BLaER1 (cell line): ENCODE measurements around the gene SLC10A6.
A peak's percentile ranks its signal among the peaks of the same experiment; 100 is the strongest.
"Not testable (repeated sequence)": the region's sequence is repeated elsewhere in the genome, so short reads cannot be mapped to it uniquely, and the experiment has no call there.

Experiments
- H3K27ac ChIP-seq: shearing (Covaris generic); formaldehyde crosslinking; 2 replicates; pipeline ENCODE4 v1.8.1; 2022
- H3K27me3 ChIP-seq: shearing (Covaris generic); formaldehyde crosslinking; 2 replicates; pipeline ENCODE4 v1.8.1; 2022
- H3K36me3 ChIP-seq: shearing (Covaris generic); formaldehyde crosslinking; 2 replicates; pipeline ENCODE4 v1.8.1; 2022
- H3K4me1 ChIP-seq: shearing (Covaris generic); formaldehyde crosslinking; 2 replicates; pipeline ENCODE4 v1.8.1; 2022
- H3K4me2 ChIP-seq: shearing (Covaris generic); formaldehyde crosslinking; 2 replicates; pipeline ENCODE4 v1.8.1; 2022
- H3K4me3 ChIP-seq: shearing (Covaris generic); formaldehyde crosslinking; 2 replicates; pipeline ENCODE4 v1.8.1; 2022
- H3K9ac ChIP-seq: shearing (Covaris generic); formaldehyde crosslinking; 2 replicates; pipeline ENCODE4 v1.8.1; 2022
- H3K9me3 ChIP-seq: shearing (Covaris generic); formaldehyde crosslinking; 2 replicates; pipeline ENCODE4 v1.8.1; 2022
- H4K20me1 ChIP-seq: shearing (Covaris generic); formaldehyde crosslinking; 2 replicates; pipeline ENCODE4 v1.8.1; 2022
- Cebpa-rat ChIP-seq: shearing (Covaris generic); IDR thresholded peaks from 2 replicates; pipeline ENCODE4 v1.8.1; 2022

Gene SLC10A6

GRCh38 chr4:86879641-86880040, 30.5 kb upstream of the SLC10A6 start:
- Histone ChIP-seq H3K27me3 (no peaks in the 10 kb centered on the region), H3K4me2 (no peak overlapping the region), H3K4me3 (no peak overlapping the region), H3K9ac (no peak overlapping the region), H3K4me1 (no peaks in the 10 kb centered on the region), H3K36me3 (no peaks in the 10 kb centered on the region), H3K9me3 (peaks cover 29% of the 10 kb centered on the region), H3K27ac (no peak overlapping the region), H4K20me1 (no peaks in the 10 kb centered on the region)
- no peak for TF ChIP-seq Cebpa-rat

GRCh38 chr4:86878640-86879039, 29.5 kb upstream of the SLC10A6 start:
- Histone ChIP-seq H3K36me3 (no peaks in the 10 kb centered on the region), H3K27ac (no peak overlapping the region), H4K20me1 (no peaks in the 10 kb centered on the region), H3K4me2 (no peak overlapping the region), H3K4me3 (no peak overlapping the region), H3K4me1 (no peaks in the 10 kb centered on the region), H3K9me3 (peaks cover 29% of the 10 kb centered on the region), H3K27me3 (no peaks in the 10 kb centered on the region), H3K9ac (no peak overlapping the region)
- TF ChIP-seq Cebpa-rat, result no peak

GRCh38 chr4:86876894-86877685, 27.9 kb upstream of the SLC10A6 start:
- Histone ChIP-seq H3K27me3 (no peaks in the 10 kb centered on the region), H3K9me3 (peaks cover 29% of the 10 kb centered on the region), H4K20me1 (no peaks in the 10 kb centered on the region), H3K36me3 (no peaks in the 10 kb centered on the region), H3K4me3 (no peak overlapping the region), H3K4me1 (no peaks in the 10 kb centered on the region), H3K9ac (no peak overlapping the region), H3K4me2 (no peak overlapping the region), H3K27ac (no peak overlapping the region)
- TF ChIP-seq Cebpa-rat, result no peak

GRCh38 chr4:86875436-86875835, 26.3 kb upstream of the SLC10A6 start:
- H3K4me2 ChIP-seq, H3K4me3 ChIP-seq, H3K27ac ChIP-seq, H4K20me1 ChIP-seq, H3K9ac ChIP-seq, H3K27me3 ChIP-seq, H3K36me3 ChIP-seq: not testable (repeated sequence)
- H3K4me1 ChIP-seq, result peaks cover 16% of the 10 kb centered on the region
- H3K9me3 ChIP-seq, result peaks cover 24% of the 10 kb centered on the region

GRCh38 chr4:86872135-86872534, 23.0 kb upstream of the SLC10A6 start:
- Histone ChIP-seq H3K36me3 (no peaks in the 10 kb centered on the region), H3K9me3 (no peaks in the 10 kb centered on the region), H3K27me3 (no peaks in the 10 kb centered on the region), H3K27ac (no peak overlapping the region), H3K4me2 (no peak overlapping the region), H3K4me1 (peaks cover 28% of the 10 kb centered on the region), H3K9ac (no peak overlapping the region), H3K4me3 (no peak overlapping the region), H4K20me1 (no peaks in the 10 kb centered on the region)
- TF ChIP-seq Cebpa-rat, result no peak

- H3K27ac ChIP-seq, result no peak overlapping the region
- no peaks in the 10 kb centered on the region for H3K27me3 ChIP-seq
- no peak overlapping the region; the same call in 1 of the 2 replicates for H3K9ac ChIP-seq
- peak overlapping the region; percentile 74 for H3K4me2 ChIP-seq
- no peak for TF ChIP-seq Cebpa-rat
- H4K20me1 ChIP-seq, result no peaks in the 10 kb centered on the region
- H3K4me1 ChIP-seq, result peaks cover 28% of the 10 kb centered on the region
- no peak overlapping the region for H3K4me3 ChIP-seq
- no peaks in the 10 kb centered on the region for H3K9me3 ChIP-seq
- H3K36me3 ChIP-seq, result no peaks in the 10 kb centered on the region
Measured at GRCh38 chr4:86870442-86871069, 21.4 kb upstream of the SLC10A6 start.

GRCh38 chr4:86857341-86858052, 8.3 kb upstream of the SLC10A6 start:
- Histone ChIP-seq H3K4me1 (0 out of 2 replicates have a peak, but pooled peaks cover 6% of the 10 kb centered on the region), H3K9me3 (no peaks in the 10 kb centered on the region), H3K27me3 (no peaks in the 10 kb centered on the region), H3K4me3 (no peak overlapping the region), H4K20me1 (no peaks in the 10 kb centered on the region), H3K36me3 (no peaks in the 10 kb centered on the region), H3K4me2 (no peak overlapping the region), H3K27ac (no peak overlapping the region), H3K9ac (no peak overlapping the region)
- no peak for TF ChIP-seq Cebpa-rat

- Histone ChIP-seq H3K9ac (no peak overlapping the region), H3K4me3 (no peak overlapping the region), H3K4me1 (0 out of 2 replicates have a peak, but pooled peaks cover 6% of the 10 kb centered on the region), H3K27ac (no peak overlapping the region), H3K9me3 (no peaks in the 10 kb centered on the region), H4K20me1 (no peaks in the 10 kb centered on the region), H3K4me2 (no peak overlapping the region), H3K27me3 (no peaks in the 10 kb centered on the region), H3K36me3 (no peaks in the 10 kb centered on the region)
- no peak for TF ChIP-seq Cebpa-rat
Measured at GRCh38 chr4:86856896-86857295, 7.7 kb upstream of the SLC10A6 start.

GRCh38 chr4:86855572-86855971, 6.4 kb upstream of the SLC10A6 start:
- H3K9ac ChIP-seq, result no peak overlapping the region
- no peak for TF ChIP-seq Cebpa-rat
- no peaks in the 10 kb centered on the region for H3K36me3 ChIP-seq
- H3K4me2 ChIP-seq, result no peak overlapping the region
- H3K27me3 ChIP-seq, result no peaks in the 10 kb centered on the region
- H3K27ac ChIP-seq, result no peak overlapping the region
- 0 out of 2 replicates have a peak, but pooled peaks cover 6% of the 10 kb centered on the region for H3K4me1 ChIP-seq
- H3K4me3 ChIP-seq, result no peak overlapping the region
- no peaks in the 10 kb centered on the region for H4K20me1 ChIP-seq
- no peaks in the 10 kb centered on the region for H3K9me3 ChIP-seq

GRCh38 chr4:86853209-86853608, 4.0 kb upstream of the SLC10A6 start:
- TF ChIP-seq Cebpa-rat, result no peak
- Histone ChIP-seq H3K36me3 (no peaks in the 10 kb centered on the region), H3K9me3 (no peaks in the 10 kb centered on the region), H3K4me3 (no peak overlapping the region), H3K4me1 (peaks cover 17% of the 10 kb centered on the region), H3K4me2 (no peak overlapping the region), H3K27ac (no peak overlapping the region), H3K9ac (no peak overlapping the region), H4K20me1 (no peaks in the 10 kb centered on the region), H3K27me3 (no peaks in the 10 kb centered on the region)
